GM18526 (cell line): Measurements from ENCODE around the gene AP2A2.

Source experiments
- POLR2A ChIP-seq: IDR thresholded peaks from 3 replicates; pipeline ENCODE4 v1.6.1; 2011; ENCODE audit not compliant: insufficient read length; ENCODE audit errors: extremely low read depth

AP2A2 gene

DNA sequence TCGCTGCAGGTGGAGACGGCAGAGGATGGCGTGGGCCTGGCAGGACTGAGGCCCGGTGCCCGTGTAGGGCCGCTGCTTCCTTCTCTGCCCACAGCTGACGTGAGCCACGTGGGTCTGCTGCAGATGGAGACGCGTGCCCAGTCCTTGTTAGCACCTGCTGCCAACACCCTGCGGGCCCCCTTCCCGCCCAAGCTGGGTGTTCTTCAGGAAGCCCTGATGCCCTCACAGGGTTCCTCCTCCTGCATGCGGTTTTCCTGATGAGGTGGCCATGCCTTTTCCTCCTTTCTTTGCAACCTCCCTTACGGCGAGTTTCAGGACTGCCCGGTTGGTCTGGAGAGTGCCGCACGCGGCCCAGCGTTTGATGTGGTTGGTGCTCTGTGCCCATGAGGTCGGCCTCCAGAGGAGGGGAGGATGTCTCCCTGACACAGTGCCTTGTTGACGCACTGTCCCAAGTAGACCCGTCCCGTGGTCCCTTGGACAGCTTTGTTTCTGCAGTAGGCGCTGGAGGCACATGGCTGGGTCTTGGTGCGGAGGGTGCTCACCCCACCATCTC lies 44.7 kb downstream of the AP2A2 start:
- TF ChIP-seq POLR2A = no peak

DNA sequence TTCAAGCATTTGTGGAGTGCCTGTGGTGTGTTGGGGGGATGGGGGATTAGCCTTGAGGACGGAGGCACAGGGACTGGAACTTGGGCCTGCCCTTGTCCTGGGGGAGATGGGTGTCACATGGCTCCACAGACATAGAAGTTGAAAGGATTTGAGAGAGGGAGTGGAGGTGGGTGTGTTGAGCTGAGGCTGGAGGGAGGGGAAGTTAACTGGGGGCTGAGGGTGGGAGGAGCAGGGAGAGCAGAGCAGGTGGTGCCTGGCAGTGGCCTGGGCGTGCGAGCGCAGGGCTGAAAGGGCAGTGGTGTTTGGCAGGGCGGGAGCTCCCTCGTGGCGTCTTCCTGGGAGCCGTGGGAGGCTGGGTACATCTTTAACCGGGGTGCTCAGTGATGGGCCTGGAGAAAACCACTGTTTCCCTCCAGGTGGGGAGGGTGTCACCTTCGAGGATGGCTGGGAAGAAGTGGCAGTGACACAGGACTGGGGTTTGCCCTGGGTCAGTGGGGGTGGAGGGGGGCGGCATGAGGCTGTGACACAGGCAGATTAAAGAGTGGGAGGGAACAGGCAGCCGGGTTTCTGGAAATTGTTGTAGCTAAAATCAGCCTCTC lies 45.5 kb downstream of the AP2A2 start:
- no peak for TF ChIP-seq POLR2A

DNA sequence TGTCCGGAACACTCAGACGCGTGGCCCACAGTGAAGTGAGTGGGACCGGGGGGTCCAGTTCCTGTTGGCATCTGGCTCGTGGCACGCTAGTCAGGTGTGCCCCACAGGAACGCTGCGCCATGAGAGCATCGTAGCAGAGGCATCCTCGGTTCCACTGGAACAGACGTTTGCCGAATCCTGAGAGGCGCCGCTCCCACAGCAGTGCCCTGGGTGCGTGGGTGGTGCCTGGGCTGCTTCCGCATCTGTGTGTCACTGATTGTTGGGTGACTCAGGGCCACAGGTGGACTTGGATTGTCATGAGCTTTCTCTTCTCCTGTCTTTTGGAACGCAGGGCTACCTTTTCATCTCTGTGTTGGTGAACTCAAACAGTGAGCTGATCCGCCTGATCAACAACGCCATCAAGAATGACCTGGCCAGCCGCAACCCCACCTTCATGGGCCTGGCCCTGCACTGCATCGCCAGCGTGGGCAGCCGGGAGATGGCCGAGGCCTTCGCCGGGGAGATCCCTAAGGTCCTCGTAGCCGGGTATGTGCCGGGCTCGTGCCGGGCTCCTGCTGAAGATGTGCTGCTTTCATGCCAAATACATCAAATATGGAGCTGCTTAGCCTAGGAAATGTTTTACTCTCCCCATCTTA lies 46.2 kb downstream of the AP2A2 start:
- TF ChIP-seq POLR2A = no peak

DNA sequence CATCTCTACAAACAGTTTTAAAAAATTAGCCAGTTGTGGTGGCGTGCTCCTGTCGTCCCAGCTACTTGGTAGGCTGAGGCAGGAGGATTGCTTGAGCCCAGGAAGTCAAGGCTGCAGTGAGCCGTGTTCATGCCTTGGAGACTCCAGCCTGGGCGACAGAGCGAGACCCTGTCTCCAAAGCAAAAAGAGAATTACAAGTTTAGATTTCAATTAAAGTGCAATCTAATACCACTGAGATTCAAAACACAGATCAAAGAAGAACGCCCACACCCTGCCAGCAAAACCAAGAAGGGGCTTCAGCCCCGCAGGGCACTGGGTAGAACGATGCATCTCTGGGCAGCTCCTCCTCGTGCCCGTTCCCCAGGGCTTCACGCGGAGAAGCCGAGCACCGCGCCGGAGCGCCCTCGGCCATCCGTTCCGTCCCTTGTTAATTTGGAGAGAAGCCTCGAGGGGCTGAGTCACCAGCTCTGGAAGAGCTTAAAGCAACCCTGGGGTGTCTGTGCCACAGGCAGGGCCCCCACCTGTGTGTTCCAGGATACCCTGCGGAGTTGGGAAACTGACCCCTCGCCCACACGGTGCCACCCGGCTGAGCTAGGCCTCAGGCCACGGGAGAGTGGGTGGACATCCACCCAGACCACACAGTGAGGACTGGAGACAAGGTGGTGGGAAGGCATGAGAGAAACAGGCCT lies 47.0 kb downstream of the AP2A2 start:
- no peak for TF ChIP-seq POLR2A

DNA sequence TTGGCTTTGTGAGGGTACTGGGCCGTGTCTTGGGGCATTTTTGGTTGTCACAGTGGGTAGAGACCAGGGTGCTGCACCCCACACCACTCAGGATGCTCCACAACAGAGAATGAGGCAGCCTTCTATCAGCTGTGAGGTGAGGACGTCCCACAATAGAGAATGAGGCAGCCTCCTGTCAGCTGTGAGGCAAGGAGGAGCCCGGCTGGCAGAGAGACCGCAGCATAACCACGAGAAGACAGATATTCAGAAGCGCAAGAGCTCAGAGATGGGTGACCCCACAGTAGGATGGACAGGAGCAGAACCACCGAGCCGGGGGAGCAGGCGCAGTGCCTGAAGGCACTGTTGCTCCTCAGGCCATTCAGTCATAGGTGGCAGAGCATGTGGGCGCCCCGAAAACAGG lies 47.6 kb downstream of the AP2A2 start:
- no peak for TF ChIP-seq POLR2A

DNA sequence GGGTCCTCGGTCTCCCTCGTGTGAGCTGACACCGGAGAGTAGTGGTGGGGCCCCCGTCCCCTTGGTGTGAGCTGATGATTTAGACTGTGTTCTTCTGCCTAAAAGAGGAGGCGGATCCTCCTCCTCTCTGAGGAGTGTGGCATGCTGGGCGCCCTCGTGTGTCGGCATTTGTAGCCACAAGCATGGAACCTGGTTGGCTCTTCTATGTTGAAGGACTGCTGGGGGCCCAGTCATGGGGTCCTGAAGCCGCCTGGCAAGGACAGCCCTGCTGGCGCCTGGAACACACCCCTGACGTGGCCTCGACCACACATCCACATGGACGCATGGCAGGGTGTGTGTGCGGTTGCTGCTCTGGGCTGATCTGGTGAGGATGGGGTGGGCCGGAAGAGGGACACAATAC lies 50.2 kb downstream of the AP2A2 start:
- no peak for TF ChIP-seq POLR2A

DNA sequence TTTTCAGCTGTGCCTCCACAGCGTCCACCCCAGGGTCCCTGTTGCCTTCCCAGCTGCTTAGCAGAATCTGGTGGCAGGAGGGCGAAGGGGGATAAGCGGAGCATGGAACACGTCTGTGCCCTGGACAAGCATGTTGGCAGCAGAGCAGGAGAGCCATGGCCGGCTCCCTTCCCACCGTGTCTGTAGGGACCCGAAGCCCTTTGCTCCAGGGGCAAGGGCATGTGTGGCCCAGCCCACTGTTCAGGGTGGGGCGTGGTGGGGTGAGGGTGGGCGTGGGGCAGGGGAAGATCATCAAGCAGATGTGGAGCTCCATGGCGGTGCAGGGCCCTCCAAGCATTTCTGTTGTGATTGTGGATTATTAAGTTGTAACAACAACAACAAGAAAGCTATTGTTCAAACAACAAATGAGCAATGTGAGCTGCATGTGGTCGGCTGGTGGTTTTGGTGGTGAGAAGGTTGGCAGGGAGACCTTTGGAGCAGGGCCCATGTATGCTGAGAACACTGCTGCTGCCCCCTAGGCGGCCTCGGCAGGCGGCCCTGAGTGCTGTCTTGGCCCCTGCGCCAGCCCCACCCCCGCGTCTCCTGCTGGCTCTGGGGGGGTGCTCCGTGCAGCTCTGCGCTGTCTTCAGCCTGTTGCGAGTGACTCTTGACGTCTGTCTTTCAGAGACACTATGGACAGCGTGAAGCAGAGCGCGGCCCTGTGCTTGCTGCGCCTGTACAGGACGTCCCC lies 50.9 kb downstream of the AP2A2 start:
- TF ChIP-seq POLR2A = no peak

DNA sequence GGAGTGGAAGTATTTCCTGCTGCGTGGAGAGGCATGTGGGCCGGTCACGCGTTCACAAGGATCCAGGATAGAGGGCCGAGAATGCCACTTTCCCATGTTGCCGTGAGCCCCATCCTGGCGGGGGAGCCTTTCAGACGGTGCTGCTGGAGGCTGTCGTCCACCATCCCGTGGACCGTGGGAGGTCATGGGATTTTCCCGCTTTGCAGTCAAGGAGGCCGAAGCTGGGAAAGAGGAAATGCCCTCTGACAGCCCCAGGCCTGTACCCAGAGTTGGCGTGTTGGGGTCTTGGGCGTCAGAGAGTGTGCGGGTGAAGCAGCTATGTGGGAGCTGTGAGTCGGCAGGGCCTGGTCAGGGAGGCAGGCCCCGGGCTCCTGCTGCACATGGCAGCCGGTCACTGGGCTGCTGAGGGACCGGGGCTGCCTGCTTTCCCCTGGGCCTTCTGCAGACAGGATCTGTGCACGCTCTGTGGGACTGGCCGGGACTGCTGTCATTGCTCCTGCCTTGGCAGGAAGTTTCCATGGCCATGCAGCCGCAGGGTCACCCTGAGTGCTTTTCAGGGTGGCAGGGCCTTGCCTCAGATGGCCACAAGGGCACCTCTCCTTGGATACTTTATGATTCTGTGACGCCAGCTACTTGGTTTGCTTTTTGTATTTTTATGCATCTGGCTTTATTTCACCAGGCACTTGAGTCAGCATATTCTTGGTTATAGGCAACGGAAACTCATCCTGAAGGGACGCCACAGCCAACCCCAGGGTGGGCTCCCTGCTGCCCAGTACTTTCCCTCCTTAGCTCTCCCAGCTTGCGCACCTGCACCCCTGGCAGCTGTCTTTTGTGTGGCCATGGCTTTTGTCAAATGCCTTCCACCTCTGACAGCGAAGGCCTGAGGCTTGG lies 52.4 kb downstream of the AP2A2 start:
- TF ChIP-seq POLR2A = no peak

DNA sequence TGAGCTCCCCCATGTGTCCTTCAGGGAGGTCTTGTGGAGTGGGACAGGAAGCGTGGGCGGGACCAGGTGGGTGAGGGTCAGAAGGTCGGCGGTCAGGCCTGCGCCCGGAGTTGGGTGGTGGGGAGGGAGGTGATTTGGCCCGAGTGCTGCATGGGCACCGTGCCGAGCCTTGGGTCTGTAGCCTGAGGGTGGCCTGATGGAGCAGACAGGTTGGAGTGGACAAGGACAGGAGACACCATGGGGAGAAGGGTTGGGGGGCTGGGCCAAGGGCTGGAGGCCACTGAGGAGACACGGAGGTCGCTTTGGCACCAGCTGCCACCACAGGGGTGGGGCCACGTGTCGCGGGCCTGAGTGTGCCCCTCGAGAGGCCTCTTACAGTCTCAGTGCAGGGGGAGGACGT lies 53.1 kb downstream of the AP2A2 start:
- no peak for TF ChIP-seq POLR2A

DNA sequence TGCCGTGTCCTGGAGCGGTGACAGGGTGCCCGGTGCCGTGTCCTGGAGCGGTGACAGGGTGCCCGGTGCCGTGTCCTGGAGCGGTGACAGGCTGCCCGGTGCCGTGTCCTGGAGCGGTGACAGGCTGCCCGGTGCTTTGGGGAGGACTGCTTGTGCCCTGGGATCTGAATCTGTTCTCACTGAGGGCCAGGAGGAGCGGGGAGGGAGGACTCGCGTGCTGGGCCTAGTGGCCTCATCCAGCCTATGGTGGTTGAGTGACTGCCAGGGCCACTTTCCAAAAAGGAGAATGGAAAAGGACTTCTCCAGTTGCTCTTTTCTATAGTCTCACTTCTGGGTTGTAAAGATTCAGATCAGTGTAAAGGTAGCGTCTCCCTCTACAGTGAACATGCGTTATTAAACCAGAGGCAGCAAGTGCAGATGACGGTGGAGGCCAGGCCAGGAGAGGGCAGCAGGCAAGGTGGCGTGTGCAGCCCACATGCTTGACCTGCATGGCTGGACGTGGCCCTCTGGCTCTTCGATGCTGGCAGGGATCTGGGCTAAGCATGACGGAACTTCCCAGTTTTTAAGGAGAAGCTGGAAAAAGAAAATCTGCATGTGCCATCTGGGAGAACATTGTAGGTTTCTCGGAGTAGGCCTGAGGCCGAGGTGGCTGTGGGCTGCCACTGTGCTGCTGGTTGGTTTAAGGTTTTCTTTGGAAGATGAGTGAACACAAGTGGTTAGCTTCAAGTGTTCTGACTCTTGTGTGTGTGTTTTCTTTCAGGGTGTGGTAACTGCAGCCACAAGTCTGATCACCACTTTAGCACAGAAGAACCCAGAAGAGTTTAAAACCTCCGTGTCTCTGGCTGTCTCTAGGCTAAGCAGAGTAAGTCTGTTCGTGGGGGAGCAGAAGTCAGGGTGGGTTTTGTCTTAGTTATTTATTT lies 55.0 kb downstream of the AP2A2 start:
- no peak for TF ChIP-seq POLR2A

DNA sequence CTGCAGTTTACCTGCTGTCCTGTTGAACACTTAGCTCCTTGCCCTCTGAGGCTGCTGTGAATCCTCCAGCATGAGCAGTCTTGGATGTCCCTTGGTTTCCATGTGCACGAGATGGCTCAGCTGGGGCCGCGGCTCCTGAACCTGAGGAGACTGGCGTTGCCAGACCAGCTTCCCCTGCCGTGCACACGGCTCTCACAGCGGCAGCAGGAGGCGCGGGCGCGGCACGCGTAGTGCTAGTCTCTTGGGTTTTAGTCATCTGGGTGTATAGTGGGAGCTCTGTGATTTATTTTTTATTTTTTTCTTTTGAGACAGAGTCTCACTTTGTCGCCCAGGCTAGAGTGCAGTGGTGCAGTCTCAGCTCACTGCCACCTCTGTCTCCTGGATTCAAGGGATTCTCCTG lies 56.1 kb downstream of the AP2A2 start:
- no peak for TF ChIP-seq POLR2A

DNA sequence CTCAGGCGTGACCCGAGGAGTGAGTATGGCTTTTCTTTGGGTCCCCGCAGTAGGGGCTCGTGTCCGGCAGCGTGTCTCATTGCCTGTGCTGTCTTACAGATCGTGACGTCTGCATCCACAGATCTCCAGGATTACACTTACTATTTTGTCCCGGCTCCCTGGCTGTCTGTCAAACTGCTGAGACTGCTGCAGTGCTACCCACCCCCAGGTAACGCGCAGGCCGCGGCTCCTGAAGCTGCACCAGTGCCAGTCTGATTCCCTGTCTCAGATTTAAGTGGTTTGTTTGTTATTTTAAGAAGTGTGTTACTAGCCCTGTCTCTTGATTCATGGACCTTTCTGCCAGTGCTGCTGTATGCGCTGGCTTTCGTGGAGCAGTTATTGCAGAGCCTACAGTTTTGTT lies 58.9 kb downstream of the AP2A2 start:
- no peak for TF ChIP-seq POLR2A

DNA sequence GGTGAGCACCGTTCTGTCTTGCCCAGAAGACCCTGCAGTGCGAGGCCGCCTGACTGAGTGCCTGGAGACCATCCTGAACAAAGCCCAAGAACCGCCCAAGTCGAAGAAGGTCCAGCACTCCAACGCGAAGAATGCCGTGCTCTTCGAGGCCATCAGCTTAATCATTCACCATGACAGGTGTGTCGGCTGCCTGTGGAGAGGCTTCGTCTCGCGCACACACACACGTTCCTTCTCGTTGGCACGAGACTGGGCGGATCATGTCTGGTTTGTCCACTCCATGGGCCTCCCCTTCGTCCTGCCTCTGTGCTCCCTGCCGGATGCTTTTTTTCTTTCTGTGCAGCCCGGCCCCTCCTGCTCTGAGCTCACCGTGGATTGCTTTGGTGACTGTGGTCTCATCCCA lies 59.7 kb downstream of the AP2A2 start:
- no peak for TF ChIP-seq POLR2A

DNA sequence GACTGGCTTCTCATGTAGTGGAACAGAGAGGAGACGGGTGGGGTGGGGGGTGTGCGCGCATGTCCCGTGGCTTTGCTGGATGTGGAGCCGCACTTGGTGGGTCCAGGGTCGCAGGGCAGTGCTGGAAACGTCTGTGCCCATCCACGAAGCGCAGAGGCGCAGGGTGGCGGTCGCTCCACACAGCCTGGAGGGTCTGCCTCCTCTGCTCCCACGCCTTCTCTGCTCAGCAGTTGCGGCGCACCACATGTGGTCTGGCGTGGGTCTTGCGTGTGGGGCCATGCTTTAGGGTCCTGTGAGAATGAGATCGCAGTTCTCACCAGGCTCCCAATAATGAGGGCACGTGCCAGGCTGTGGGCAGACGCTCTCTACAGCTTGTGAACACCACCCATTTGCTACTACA lies 60.2 kb downstream of the AP2A2 start:
- no peak for TF ChIP-seq POLR2A
